RWPE2 (cell line): Measurements from ENCODE around the gene GPR132.
A peak's percentile ranks its signal among the peaks of the same experiment; 100 is the strongest.

Experiments
- ATAC-seq: fragments of 200-7000 bp; cut with Tn5 transposase; 3 replicates; pipeline ENCODE4 v1.9.1; 2021; ENCODE audit warnings: low read depth
- DNase-seq: peaks from one replicate; pipeline ENCODE4 v3.0.0-alpha.2; 2020; ENCODE audit warnings: low spot score
- H3K27ac ChIP-seq: fragments of 450-650 bp; 2 replicates; pipeline ENCODE4 v1.5.1; 2017; ENCODE audit warnings: mild to moderate bottlenecking; ENCODE audit not compliant: poor library complexity, severe bottlenecking
- H3K27me3 ChIP-seq: fragments of 250-450 bp; sonication (Bioruptor Pico); 2 replicates; pipeline ENCODE4 v1.5.1; 2021; ENCODE audit warnings: mild to moderate bottlenecking, moderate library complexity; ENCODE audit not compliant: insufficient read depth, poor library complexity, severe bottlenecking
- H3K36me3 ChIP-seq: fragments of 250-450 bp; sonication (Bioruptor Pico); 2 replicates; pipeline ENCODE4 v1.5.1; 2020; ENCODE audit warnings: low read depth, mild to moderate bottlenecking, moderate library complexity
- H3K4me1 ChIP-seq: fragments of 250-450 bp; sonication (Bioruptor Pico); 2 replicates; pipeline ENCODE4 v1.5.1; 2021; ENCODE audit warnings: mild to moderate bottlenecking, moderate library complexity; ENCODE audit not compliant: insufficient read depth, poor library complexity, severe bottlenecking
- H3K4me3 ChIP-seq: fragments of 250-450 bp; sonication (Bioruptor Pico); 2 replicates; pipeline ENCODE4 v1.5.1; 2021; ENCODE audit warnings: mild to moderate bottlenecking, moderate library complexity; ENCODE audit not compliant: severe bottlenecking
- H3K9me3 ChIP-seq: fragments of 250-450 bp; sonication (Bioruptor Pico); 2 replicates; pipeline ENCODE4 v1.5.1; 2021; ENCODE audit warnings: mild to moderate bottlenecking, moderate library complexity; ENCODE audit not compliant: severe bottlenecking
- CTCF ChIP-seq: fragments of 450-650 bp; IDR thresholded peaks from one replicate; pipeline ENCODE4 v1.5.1; 2017; ENCODE audit warnings: mild to moderate bottlenecking, moderate library complexity; ENCODE audit not compliant: poor library complexity, severe bottlenecking

The GPR132 gene

DNA sequence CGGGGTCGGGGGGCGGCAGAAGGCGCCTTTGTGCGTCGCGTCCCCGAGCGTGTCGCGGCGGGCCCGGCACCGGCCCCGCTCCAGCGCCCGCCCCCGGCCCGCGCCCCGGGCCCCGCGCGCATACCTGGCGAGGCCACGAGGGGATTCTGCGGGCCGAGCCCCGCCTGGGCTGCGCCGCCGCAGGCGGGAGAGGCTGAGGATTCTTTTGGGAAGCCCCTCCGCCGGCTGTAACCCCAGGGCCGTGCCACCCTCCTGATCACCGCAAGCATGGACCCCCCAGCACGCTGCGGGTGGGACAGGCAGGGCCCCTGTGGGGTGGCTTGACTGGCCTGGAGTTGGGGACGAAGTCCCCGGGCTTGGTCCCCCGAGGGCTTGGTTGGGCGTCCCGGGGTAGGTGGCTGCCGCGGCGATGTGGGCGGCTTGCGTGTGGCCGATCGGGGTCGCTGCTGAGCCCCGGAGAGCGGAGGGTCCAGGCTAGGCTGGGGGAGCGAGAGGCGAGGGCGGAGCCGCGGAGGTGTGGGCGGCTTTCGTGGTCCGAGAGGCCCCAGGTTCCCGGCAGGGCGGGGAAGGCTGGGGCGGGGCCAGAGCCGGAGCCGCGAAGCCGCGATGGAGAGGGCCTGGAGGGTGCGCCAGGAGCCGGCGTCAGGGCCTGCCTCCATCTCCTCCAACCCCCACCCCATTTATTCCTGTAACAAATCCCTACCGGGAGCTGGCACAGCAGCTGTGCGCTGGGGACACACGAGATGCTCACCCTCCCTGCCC lies 28.4 kb upstream of the GPR132 start:
- Histone ChIP-seq H3K36me3 (no peaks in the 10 kb centered on the region), H3K4me1 (peaks cover 40% of the 10 kb centered on the region), H3K27me3 (no peaks in the 10 kb centered on the region), H3K9me3 (no peaks in the 10 kb centered on the region), H3K27ac (peak overlapping the region; percentile 96), H3K4me3 (peak overlapping the region; percentile 50)
- DNase-seq, result peak; percentile 94
- ATAC-seq, result peak; percentile 55
- peak; percentile 87 for TF ChIP-seq CTCF

- DNase-seq (peak; percentile 82), ATAC-seq (no peak)
- H3K4me3 ChIP-seq, result peak overlapping the region; percentile 50
- H3K27me3 ChIP-seq, result no peaks in the 10 kb centered on the region
- H3K27ac ChIP-seq, result peak overlapping the region; percentile 96
- H3K9me3 ChIP-seq, result no peaks in the 10 kb centered on the region
- no peaks in the 10 kb centered on the region for H3K36me3 ChIP-seq
- TF ChIP-seq CTCF, result no peak
- peaks cover 44% of the 10 kb centered on the region for H3K4me1 ChIP-seq
These were observed 27.8 kb upstream of the GPR132 start for GRCh38 chr14:105093038-105093430.

- Histone ChIP-seq H3K4me1 (peaks cover 43% of the 10 kb centered on the region), H3K27me3 (no peaks in the 10 kb centered on the region), H3K9me3 (no peaks in the 10 kb centered on the region), H3K27ac (peak overlapping the region; percentile 96), H3K4me3 (peak overlapping the region; percentile 50), H3K36me3 (no peaks in the 10 kb centered on the region)
- TF ChIP-seq CTCF, result no peak
- DNase-seq (peak; percentile 75), ATAC-seq (peak; percentile 0; the same call in 1 of the 3 replicates)
These were observed 27.2 kb upstream of the GPR132 start for GRCh38 chr14:105092171-105093037.

- Histone ChIP-seq H3K4me3 (peak overlapping the region; percentile 50), H3K4me1 (peaks cover 38% of the 10 kb centered on the region), H3K9me3 (no peaks in the 10 kb centered on the region), H3K27me3 (no peaks in the 10 kb centered on the region), H3K27ac (peak overlapping the region; percentile 96), H3K36me3 (no peaks in the 10 kb centered on the region)
- DNase-seq (peak; percentile 100), ATAC-seq (peak; percentile 59)
- TF ChIP-seq CTCF, result no peak
These were observed 26.4 kb upstream of the GPR132 start for GRCh38 chr14:105091517-105092170.
